Ishikawa (cell line): ENCODE measurements around the gene EFHC2.

ENCODE experiments used
- CEBPB ChIP-seq: IDR thresholded peaks from 2 replicates; pipeline ENCODE4 v1.6.1; 2012
- CREB1 ChIP-seq: IDR thresholded peaks from 2 replicates; pipeline ENCODE4 v1.6.1; 2012; ENCODE audit warnings: low read depth
- EGR1 ChIP-seq: IDR thresholded peaks from 2 replicates; pipeline ENCODE4 v1.6.1; 2012
- EP300 ChIP-seq: IDR thresholded peaks from 2 replicates; pipeline ENCODE4 v1.6.1; 2012; ENCODE audit warnings: borderline replicate concordance
- FOXM1 ChIP-seq: IDR thresholded peaks from 2 replicates; pipeline ENCODE4 v1.6.1; 2012; ENCODE audit warnings: low read depth, borderline replicate concordance
- MAX ChIP-seq: IDR thresholded peaks from 2 replicates; pipeline ENCODE4 v1.6.1; 2012
- NFIC ChIP-seq: IDR thresholded peaks from 2 replicates; pipeline ENCODE4 v1.6.1; 2012
- RAD21 ChIP-seq: IDR thresholded peaks from 2 replicates; pipeline ENCODE4 v1.6.1; 2012; ENCODE audit warnings: low read depth
- REST ChIP-seq: IDR thresholded peaks from 2 replicates; pipeline ENCODE4 v1.6.1; 2012; ENCODE audit warnings: low read depth, mild to moderate bottlenecking
- TAF1 ChIP-seq: IDR thresholded peaks from 2 replicates; pipeline ENCODE4 v1.6.1; 2012; ENCODE audit warnings: low read depth, mild to moderate bottlenecking
- TCF12 ChIP-seq: IDR thresholded peaks from 2 replicates; pipeline ENCODE4 v1.6.1; 2012; ENCODE audit warnings: low read depth
- TEAD4 ChIP-seq: IDR thresholded peaks from 2 replicates; pipeline ENCODE4 v1.6.1; 2012
- USF1 ChIP-seq: IDR thresholded peaks from 2 replicates; pipeline ENCODE4 v1.6.1; 2012
- YY1 ChIP-seq: IDR thresholded peaks from 2 replicates; pipeline ENCODE4 v1.6.1; 2012; ENCODE audit warnings: low read depth
- ZBTB7A ChIP-seq: IDR thresholded peaks from 2 replicates; pipeline ENCODE4 v1.6.1; 2012; ENCODE audit warnings: low read depth

Gene EFHC2

GRCh38 chrX:44306356-44306755 is 37.1 kb downstream of the EFHC2 start:
- 0 out of 2 replicates have a peak, but pooled peaks have one; percentile 30 for TF ChIP-seq EP300
- peak; percentile 55; the same call in 1 of the 2 replicates for TF ChIP-seq NFIC
- TF ChIP-seq USF1, result peak; percentile 61
- no peak for TF ChIP-seq TAF1
- no peak for TF ChIP-seq CREB1

GRCh38 chrX:44305921-44306320 is 37.6 kb downstream of the EFHC2 start:
- TF ChIP-seq TCF12 (no peak), EP300 (no peak), FOXM1 (no peak), EGR1 (no peak), ZBTB7A (no peak), TEAD4 (no peak), CEBPB (no peak), NFIC (no peak), TAF1 (no peak)

- TF ChIP-seq CREB1, result no peak
- no peak for TF ChIP-seq FOXM1
- no peak for TF ChIP-seq USF1
- no peak for TF ChIP-seq EP300
- no peak for TF ChIP-seq MAX
- TF ChIP-seq TEAD4, result no peak
Measured at GRCh38 chrX:44303119-44303518, 40.4 kb downstream of the EFHC2 start.

GRCh38 chrX:44299177-44299576 is 44.3 kb downstream of the EFHC2 start:
- no peak for TF ChIP-seq TEAD4
- no peak for TF ChIP-seq TAF1
- TF ChIP-seq EGR1, result no peak

- TF ChIP-seq MAX (no peak), CEBPB (0 out of 2 replicates have a peak, but pooled peaks have one; percentile 12)
Measured at GRCh38 chrX:44291468-44292092, 51.9 kb downstream of the EFHC2 start.

- TF ChIP-seq TEAD4, result no peak
- no peak for TF ChIP-seq TCF12
- TF ChIP-seq YY1, result no peak
- no peak for TF ChIP-seq CREB1
- no peak for TF ChIP-seq USF1
Measured at GRCh38 chrX:44290718-44291117, 52.8 kb downstream of the EFHC2 start.

- TF ChIP-seq YY1 (no peak), FOXM1 (no peak)
Measured at GRCh38 chrX:44282753-44283152, 60.7 kb downstream of the EFHC2 start.

- no peak for TF ChIP-seq CEBPB
- TF ChIP-seq TCF12, result no peak
- no peak for TF ChIP-seq REST
- no peak for TF ChIP-seq RAD21
- no peak for TF ChIP-seq EGR1
- TF ChIP-seq TAF1, result no peak
- no peak for TF ChIP-seq ZBTB7A
- TF ChIP-seq NFIC, result no peak
- no peak for TF ChIP-seq FOXM1
- TF ChIP-seq TEAD4, result no peak
- no peak for TF ChIP-seq CREB1
- no peak for TF ChIP-seq USF1
Measured at GRCh38 chrX:44280116-44280515, 63.4 kb downstream of the EFHC2 start.

GRCh38 chrX:44274096-44274495 is 69.4 kb downstream of the EFHC2 start:
- TF ChIP-seq ZBTB7A (no peak), USF1 (no peak), TAF1 (no peak), REST (no peak), YY1 (no peak), RAD21 (no peak), NFIC (no peak), EGR1 (no peak), TEAD4 (no peak), CEBPB (no peak), FOXM1 (no peak), EP300 (no peak), MAX (no peak), TCF12 (no peak), CREB1 (no peak)
